ENCODE measurements around the gene MGAT5. TPM values are rescaled to one million over a fixed set of nuclear protein-coding genes. Genes with fewer than 3 reads are reported as not detected.

Gene MGAT5
- total RNA-seq, 1 donor from 2014 or later = 151 TPM

- no peak for DNase-seq (ENCODE audit: low spot score)
These were observed 22.4 kb upstream of the MGAT5 start for GRCh38 chr2:134231301-134231964.

DNA sequence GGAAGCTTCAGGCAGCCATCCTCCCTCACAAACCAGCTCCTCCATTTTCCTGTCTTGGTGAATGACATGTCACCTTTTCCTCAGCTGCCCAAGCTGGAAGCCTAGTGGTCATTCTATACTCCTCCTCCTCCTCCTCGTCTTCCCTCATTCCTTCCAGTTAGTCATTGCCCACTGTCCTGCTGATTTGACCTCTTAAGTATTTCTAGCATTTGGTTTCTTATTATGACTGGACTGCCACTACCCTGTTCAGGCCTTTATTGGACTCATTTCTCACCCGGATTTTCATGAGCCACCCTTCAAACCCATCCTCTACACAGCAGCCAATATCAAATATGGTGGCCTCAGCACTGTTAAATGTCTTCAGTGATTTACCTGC, 21.9 kb upstream of the MGAT5 start:
- no peak for DNase-seq (ENCODE audit: low spot score)

GRCh38 chr2:134232461-134232860, 21.4 kb upstream of the MGAT5 start:
- DNase-seq (ENCODE audit: low spot score) = no peak

DNA sequence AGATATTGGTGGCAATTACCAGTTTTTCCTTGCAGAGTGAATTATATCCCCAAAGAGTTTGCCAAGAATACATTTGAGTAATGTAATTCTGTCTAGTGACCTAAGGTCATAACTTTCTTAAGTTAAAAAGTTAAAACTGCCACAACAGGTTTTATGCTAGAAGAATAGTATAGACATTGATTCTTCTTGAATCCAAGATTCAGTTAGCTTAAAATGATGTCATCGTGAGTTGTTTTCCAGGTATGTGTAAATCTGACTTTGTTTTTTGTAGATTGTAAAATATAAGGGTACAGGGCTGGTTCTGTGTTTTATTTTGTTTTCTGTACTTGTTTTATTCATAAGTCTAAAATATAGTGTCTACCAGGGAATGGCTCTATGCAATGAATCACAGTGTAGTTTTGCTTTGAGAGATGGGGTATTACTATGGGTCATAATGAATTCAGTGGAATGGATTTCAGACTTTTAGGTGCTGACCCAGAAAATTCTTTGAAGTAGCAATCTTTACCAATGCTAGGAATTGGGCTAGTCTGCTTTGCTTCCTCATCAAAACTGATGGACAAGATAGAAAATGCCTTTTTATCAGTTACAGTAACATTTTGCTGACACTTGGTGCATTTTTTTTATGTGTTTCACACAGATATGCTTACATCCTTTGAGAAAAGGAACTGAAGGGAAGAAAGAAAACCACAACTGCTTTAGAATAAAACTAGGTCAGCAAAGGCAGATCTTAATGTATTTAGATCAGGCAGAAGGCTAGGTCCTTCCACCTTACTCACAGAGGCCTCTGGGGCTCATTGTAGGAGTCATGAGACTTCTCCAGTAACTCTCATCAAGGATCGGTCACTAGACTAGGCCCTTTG, 20.8 kb upstream of the MGAT5 start:
- DNase-seq (ENCODE audit: low spot score) = peak; percentile 65

DNA sequence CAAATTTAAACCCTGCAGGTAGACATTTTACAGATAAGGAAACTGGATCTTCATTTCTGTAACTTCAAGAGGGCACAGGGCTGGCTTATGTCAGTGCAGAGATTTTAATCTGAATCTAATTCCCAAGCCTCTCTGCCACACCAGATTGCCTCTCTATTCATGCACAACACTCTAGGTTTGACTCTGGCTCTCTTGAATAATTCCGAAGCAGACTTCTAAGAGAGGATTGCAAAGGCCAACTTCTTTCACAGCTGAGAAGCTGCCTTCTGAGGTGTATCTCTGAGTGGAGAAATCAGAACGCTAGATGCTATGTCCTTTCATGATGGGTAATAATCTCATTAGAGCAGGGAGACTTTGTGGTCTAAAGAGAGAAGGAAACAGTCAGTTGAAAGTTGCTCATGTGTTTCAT, 20.1 kb upstream of the MGAT5 start:
- DNase-seq (ENCODE audit: low spot score) = no peak

- no peak for DNase-seq (ENCODE audit: low spot score)
These were observed 19.3 kb upstream of the MGAT5 start for GRCh38 chr2:134234535-134234934.

- no peak for DNase-seq (ENCODE audit: low spot score)
These were observed 18.2 kb upstream of the MGAT5 start for GRCh38 chr2:134235510-134236144.

GRCh38 chr2:134238371-134238770, 15.5 kb upstream of the MGAT5 start:
- peak; percentile 15 for DNase-seq (ENCODE audit: low spot score)

- no peak for DNase-seq (ENCODE audit: low spot score)
These were observed 13.8 kb upstream of the MGAT5 start for GRCh38 chr2:134240061-134240460.

DNA sequence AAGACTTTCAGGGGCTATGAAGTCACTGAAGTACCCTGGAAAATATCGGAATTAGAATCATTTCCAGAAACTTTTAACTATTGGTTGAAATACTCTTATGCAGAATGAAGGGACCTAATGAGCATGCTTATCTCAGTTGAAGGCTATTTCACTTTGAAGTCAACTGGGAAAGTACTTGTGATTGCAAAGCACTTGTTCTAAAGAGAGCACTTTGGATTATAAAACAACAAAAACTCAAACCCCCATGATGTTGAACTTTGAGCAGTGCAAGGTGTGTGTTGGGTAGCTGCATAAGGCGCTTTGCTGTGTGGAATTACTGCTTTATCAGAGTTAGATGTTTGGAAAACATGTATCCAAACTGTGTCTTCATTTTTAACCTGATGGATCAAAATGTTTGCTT, 12.0 kb upstream of the MGAT5 start:
- DNase-seq (ENCODE audit: low spot score) = no peak

DNA sequence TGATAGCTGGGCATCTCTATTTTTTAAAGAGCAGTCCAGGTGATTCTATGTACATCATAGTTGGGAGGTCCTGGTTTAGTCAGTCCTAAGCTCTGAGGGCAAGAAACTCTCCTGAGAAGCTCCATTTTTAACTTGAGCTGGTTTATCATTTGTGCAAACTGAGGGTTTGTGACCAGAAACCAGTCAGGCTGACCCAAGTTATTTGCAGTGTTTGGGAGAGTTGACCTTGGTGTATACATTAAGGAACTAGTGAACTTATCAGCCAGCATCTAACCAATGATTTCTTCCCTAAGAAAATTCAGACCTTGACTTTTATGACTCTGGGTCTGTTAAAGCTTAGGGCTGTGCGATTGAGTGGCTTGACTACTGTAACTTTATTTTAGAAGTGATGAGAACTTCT, 10.6 kb upstream of the MGAT5 start:
- no peak for DNase-seq (ENCODE audit: low spot score)

DNA sequence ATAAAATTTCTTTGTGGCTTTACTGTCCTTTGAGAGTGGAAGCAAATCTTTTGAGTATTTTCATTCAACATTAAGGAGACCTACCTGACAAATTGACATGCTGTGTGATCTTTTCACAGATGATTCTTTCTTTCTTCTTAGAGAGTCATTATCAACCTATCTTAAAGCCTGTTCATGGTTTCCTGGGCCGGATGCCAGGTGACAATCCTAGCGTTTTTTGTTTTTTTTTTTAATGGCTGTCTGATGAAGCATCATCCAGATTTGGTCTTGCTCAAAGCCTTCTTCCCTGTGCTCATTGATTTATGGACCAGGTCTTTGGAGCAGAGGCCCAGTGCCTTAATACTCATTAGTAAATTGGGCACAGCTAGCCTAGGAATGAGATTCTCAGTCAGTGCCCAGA, 9.8 kb upstream of the MGAT5 start:
- DNase-seq (ENCODE audit: low spot score) = no peak

- DNase-seq (ENCODE audit: low spot score) = no peak
These were observed 9.3 kb upstream of the MGAT5 start for GRCh38 chr2:134244587-134244986.

- peak; percentile 51 for DNase-seq (ENCODE audit: low spot score)
These were observed 8.4 kb upstream of the MGAT5 start for GRCh38 chr2:134245340-134245984.

DNA sequence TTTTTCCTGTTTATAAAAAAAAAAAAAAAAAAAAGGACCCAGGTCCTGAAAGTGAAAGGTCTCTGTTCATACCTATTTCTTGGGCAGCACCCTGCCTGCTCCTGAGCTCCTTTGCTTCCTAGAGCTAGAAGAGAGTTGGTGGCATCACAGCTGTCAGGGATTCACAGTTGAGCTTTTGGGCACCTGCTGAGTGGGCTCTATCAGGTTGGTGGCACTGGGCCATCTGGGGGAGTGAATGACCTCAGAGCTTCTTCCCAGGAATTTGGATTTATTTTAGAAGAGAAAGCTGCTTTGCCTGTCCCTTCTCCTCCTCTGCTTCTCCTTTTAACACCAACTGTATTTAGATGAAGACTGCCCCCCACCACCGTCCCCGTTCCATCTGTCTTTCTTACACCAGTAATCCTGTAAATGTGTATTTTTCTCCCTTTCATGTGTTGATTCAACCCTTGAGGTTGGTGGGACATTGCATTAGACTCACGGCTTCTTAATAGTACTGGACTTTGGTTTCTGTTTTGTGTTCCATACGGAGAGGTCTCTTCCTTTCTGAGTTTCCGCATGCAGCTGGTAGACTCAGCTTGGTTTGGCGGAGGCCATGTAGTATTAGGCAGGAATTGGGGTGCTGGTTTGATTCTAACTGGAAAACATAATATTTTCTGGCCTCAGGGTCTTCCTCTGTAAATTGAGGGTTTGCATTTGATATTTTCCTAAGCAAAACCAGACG, 7.6 kb upstream of the MGAT5 start:
- DNase-seq (ENCODE audit: low spot score) = no peak

GRCh38 chr2:134247679-134248078, 6.2 kb upstream of the MGAT5 start:
- no peak for DNase-seq (ENCODE audit: low spot score)

- DNase-seq (ENCODE audit: low spot score) = no peak
These were observed 5.0 kb upstream of the MGAT5 start for GRCh38 chr2:134248913-134249312.

- no peak for DNase-seq (ENCODE audit: low spot score)
These were observed 4.1 kb upstream of the MGAT5 start for GRCh38 chr2:134249755-134250154.

DNA sequence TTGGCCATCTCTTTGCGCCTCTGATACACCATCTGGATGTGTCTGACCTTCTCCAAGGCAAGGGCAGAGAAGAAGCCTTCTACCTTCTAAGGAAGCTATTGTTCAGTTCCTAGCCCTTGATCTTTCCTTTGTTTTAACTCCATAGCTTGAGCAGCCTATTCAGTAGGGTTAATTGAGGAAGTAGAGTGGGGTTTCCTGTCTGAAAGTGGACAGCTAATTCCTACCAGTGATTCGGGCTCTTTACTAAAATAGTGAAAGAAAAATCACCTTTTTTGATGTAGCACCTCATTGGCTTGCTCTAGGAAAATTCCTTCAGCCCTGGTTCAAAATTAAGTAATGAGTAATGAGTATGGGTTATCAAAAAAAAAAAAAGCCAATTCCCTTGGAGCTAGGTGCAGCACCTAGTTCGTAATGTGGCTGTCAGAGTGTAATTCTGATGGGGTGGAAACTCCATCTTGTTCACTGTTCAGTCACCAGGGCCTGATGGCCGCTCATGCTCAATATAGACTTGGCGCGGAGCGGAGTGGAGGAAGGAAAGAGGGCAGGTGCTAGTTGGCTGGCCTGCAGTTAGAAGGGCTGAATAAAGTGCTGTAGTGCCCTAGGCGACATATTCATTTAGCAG, 2.9 kb upstream of the MGAT5 start:
- no peak for DNase-seq (ENCODE audit: low spot score)

GRCh38 chr2:134252092-134252750, 1.7 kb upstream of the MGAT5 start:
- DNase-seq (ENCODE audit: low spot score) = no peak

All from umbilical cord (tissue), 2 donors.